Bronchial epithelial cell (primary cell): ENCODE measurements around the gene ATP11C. TPM values are rescaled to one million over a fixed set of nuclear protein-coding genes. Genes with fewer than 3 reads are reported as not detected.

Experiments
- DNase-seq: peaks from one replicate; pipeline ENCODE4 v3.0.0-alpha.2; 2010; ENCODE audit warnings: low read depth
- FAIRE-seq: peaks from 2 replicates; lab custom pipeline; 2011; peaks lifted over from hg19 to GRCh38; lab: Jason Lieb, UNC
- H3K27me3 ChIP-seq: 2 replicates; pipeline ENCODE4 v1.5.1; 2011; ENCODE audit warnings: low read length; ENCODE audit not compliant: control insufficient read depth, insufficient read depth
- H3K36me3 ChIP-seq: 2 replicates; pipeline ENCODE4 v1.5.1; 2011; ENCODE audit warnings: low read length; ENCODE audit not compliant: control insufficient read depth, insufficient read depth
- H3K4me3 ChIP-seq: 2 replicates; pipeline ENCODE4 v1.5.1; 2011; ENCODE audit warnings: mild to moderate bottlenecking, low read depth, low read length, control low read depth
- CTCF ChIP-seq: IDR thresholded peaks from 2 replicates; pipeline ENCODE4 v1.5.1; 2011; ENCODE audit warnings: mild to moderate bottlenecking, moderate library complexity, low read length, control low read depth, inconsistent platforms; ENCODE audit not compliant: insufficient read depth, severe bottlenecking
- total RNA-seq: library from RNA; depleted of rRNA; stranded (reverse); fragments of >200 nt; gene quantifications from 2 replicates; pipeline ENCODE4 v1.2.1, GENCODE V29; 2014

ATP11C gene
- total RNA-seq, 1 donor from 2014 or later = 10.0 TPM

GRCh38 chrX:139920316-139920715, 12.5 kb downstream of the ATP11C start:
- DNase-seq (no peak), FAIRE-seq (no peak)
- Histone ChIP-seq H3K36me3 (no peaks in the 10 kb centered on the region), H3K27me3 (no peaks in the 10 kb centered on the region), H3K4me3 (no peak overlapping the region)
- TF ChIP-seq CTCF = no peak

- no peak for TF ChIP-seq CTCF
- Histone ChIP-seq H3K27me3 (no peaks in the 10 kb centered on the region), H3K36me3 (no peaks in the 10 kb centered on the region), H3K4me3 (no peak overlapping the region)
- DNase-seq (no peak), FAIRE-seq (no peak)
Observed at GRCh38 chrX:139914421-139914820, 18.4 kb downstream of the ATP11C start.

GRCh38 chrX:139909712-139910111, 23.1 kb downstream of the ATP11C start:
- Histone ChIP-seq H3K4me3 (no peak overlapping the region), H3K27me3 (no peaks in the 10 kb centered on the region), H3K36me3 (no peaks in the 10 kb centered on the region)
- FAIRE-seq (no peak), DNase-seq (no peak)
- TF ChIP-seq CTCF = no peak

GRCh38 chrX:139907078-139907477, 25.8 kb downstream of the ATP11C start:
- DNase-seq = no peak
- no peak overlapping the region for H3K4me3 ChIP-seq
- H3K27me3 ChIP-seq = no peaks in the 10 kb centered on the region
- H3K36me3 ChIP-seq = no peaks in the 10 kb centered on the region
- TF ChIP-seq CTCF = no peak
- FAIRE-seq = no peak

GRCh38 chrX:139905743-139906142, 27.1 kb downstream of the ATP11C start:
- Histone ChIP-seq H3K4me3 (no peak overlapping the region), H3K27me3 (no peaks in the 10 kb centered on the region), H3K36me3 (no peaks in the 10 kb centered on the region)
- no peak for TF ChIP-seq CTCF
- FAIRE-seq = no peak
- DNase-seq = no peak

- Histone ChIP-seq H3K36me3 (no peaks in the 10 kb centered on the region), H3K27me3 (no peaks in the 10 kb centered on the region), H3K4me3 (no peak overlapping the region)
- no peak for FAIRE-seq
- no peak for DNase-seq
- no peak for TF ChIP-seq CTCF
Observed at GRCh38 chrX:139905051-139905450, 27.8 kb downstream of the ATP11C start.
